KMS-11 (cell line): ENCODE data around the gene LSM3.

Experiments
- H2AFZ ChIP-seq: fragments of 200-600 bp; sonication (generic); 2 replicates; pipeline ENCODE4 v1.6.1; 2016; ENCODE audit warnings: antibody characterized with exemption, mixed run types, low read depth
- H3K27ac ChIP-seq: fragments of 200-600 bp; sonication (generic); 2 replicates; pipeline ENCODE4 v1.6.1; 2016; ENCODE audit warnings: mild to moderate bottlenecking, mixed run types
- H3K27me3 ChIP-seq: fragments of 200-600 bp; sonication (generic); 2 replicates; pipeline ENCODE4 v1.6.1; 2017; ENCODE audit warnings: mild to moderate bottlenecking, low read depth, mixed run types, moderate library complexity; ENCODE audit not compliant: insufficient read depth
- H3K36me3 ChIP-seq: fragments of 200-600 bp; sonication (generic); 2 replicates; pipeline ENCODE4 v1.6.1; 2017; ENCODE audit warnings: mild to moderate bottlenecking, mixed run types; ENCODE audit not compliant: insufficient read depth
- H3K4me1 ChIP-seq: fragments of 200-600 bp; sonication (generic); 2 replicates; pipeline ENCODE4 v1.6.1; 2016; ENCODE audit warnings: mild to moderate bottlenecking, low read depth, mixed run types; ENCODE audit not compliant: poor library complexity, severe bottlenecking
- H3K4me2 ChIP-seq: fragments of 200-600 bp; sonication (generic); 2 replicates; pipeline ENCODE4 v1.7.0; 2016; ENCODE audit warnings: mild to moderate bottlenecking, mixed run types
- H3K4me3 ChIP-seq: fragments of 200-600 bp; sonication (generic); IDR thresholded peaks from 2 replicates; pipeline ENCODE4 v1.6.1; 2017; ENCODE audit warnings: low read depth, low read length, mixed read lengths; ENCODE audit not compliant: insufficient read depth
- H3K79me2 ChIP-seq: fragments of 200-600 bp; sonication (generic); 2 replicates; pipeline ENCODE4 v1.6.1; 2016; ENCODE audit warnings: low read depth, mixed run types; ENCODE audit not compliant: insufficient read depth
- H3K9ac ChIP-seq: fragments of 200-600 bp; sonication (generic); 2 replicates; pipeline ENCODE4 v1.6.1; 2016; ENCODE audit warnings: mild to moderate bottlenecking, mixed run types
- H4K20me1 ChIP-seq: fragments of 200-600 bp; sonication (generic); 2 replicates; pipeline ENCODE4 v1.6.1; 2016; ENCODE audit warnings: mild to moderate bottlenecking, mixed run types; ENCODE audit not compliant: insufficient read depth
- TF ChIP-seq, protein P1 (sequence below): fragments of 200-600 bp; sonication (generic); conservative IDR thresholded peaks from 2 replicates; pipeline ENCODE4 v1.6.1; 2017; ENCODE audit warnings: low read depth, mild to moderate bottlenecking, antibody characterized with exemption, low read length, moderate library complexity, mixed read lengths

Gene LSM3

GRCh38 chr3:14239940-14240339 lies 61.3 kb downstream of the LSM3 start:
- Histone ChIP-seq H3K79me2 (no peaks in the 10 kb centered on the region), H4K20me1 (no peaks in the 10 kb centered on the region), H3K4me1 (no peaks in the 10 kb centered on the region), H3K27ac (no peak overlapping the region), H2AFZ (no peak overlapping the region), H3K4me2 (no peak overlapping the region), H3K9ac (no peak overlapping the region), H3K4me3 (no peak overlapping the region), H3K36me3 (no peaks in the 10 kb centered on the region), H3K27me3 (no peaks in the 10 kb centered on the region)
- TF ChIP-seq, protein P1, sequence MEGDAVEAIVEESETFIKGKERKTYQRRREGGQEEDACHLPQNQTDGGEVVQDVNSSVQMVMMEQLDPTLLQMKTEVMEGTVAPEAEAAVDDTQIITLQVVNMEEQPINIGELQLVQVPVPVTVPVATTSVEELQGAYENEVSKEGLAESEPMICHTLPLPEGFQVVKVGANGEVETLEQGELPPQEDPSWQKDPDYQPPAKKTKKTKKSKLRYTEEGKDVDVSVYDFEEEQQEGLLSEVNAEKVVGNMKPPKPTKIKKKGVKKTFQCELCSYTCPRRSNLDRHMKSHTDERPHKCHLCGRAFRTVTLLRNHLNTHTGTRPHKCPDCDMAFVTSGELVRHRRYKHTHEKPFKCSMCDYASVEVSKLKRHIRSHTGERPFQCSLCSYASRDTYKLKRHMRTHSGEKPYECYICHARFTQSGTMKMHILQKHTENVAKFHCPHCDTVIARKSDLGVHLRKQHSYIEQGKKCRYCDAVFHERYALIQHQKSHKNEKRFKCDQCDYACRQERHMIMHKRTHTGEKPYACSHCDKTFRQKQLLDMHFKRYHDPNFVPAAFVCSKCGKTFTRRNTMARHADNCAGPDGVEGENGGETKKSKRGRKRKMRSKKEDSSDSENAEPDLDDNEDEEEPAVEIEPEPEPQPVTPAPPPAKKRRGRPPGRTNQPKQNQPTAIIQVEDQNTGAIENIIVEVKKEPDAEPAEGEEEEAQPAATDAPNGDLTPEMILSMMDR, result no peak

GRCh38 chr3:14240366-14240765 lies 61.7 kb downstream of the LSM3 start:
- Histone ChIP-seq H3K9ac (no peak overlapping the region), H3K27ac (no peak overlapping the region)

DNA sequence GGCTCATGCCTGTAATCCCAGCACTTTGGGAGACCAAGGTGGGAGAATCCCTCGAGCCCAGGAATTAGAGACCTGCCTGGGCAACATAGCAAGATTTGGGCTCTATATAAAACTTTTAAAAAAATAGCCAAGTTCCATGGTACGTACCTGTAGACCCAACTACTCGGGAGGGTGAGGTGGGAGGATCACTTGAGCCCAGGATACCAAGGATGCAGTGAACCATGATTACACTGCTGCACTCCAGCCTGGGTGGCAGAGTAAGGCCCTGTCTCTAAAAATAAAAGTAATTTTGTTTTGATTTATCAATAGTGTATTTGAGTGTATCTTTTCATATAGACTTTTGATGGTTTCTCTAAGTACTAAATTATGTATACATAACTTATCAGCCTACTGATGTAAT lies 63.1 kb downstream of the LSM3 start:
- Histone ChIP-seq H3K27ac (no peak overlapping the region), H3K27me3 (no peaks in the 10 kb centered on the region), H3K4me3 (no peak overlapping the region), H3K4me2 (no peak overlapping the region), H3K4me1 (no peaks in the 10 kb centered on the region), H2AFZ (no peak overlapping the region), H3K79me2 (no peaks in the 10 kb centered on the region), H3K9ac (no peak overlapping the region), H3K36me3 (no peaks in the 10 kb centered on the region), H4K20me1 (no peaks in the 10 kb centered on the region)
- TF ChIP-seq, protein P1, result no peak

More at GRCh38 chr3:14240366-14240765, 61.7 kb downstream of the LSM3 start:
- H3K4me1 ChIP-seq, result no peaks in the 10 kb centered on the region
- no peaks in the 10 kb centered on the region for H4K20me1 ChIP-seq
- H3K4me3 ChIP-seq, result no peak overlapping the region
- H2AFZ ChIP-seq, result no peak overlapping the region
- H3K79me2 ChIP-seq, result no peaks in the 10 kb centered on the region
- H3K27me3 ChIP-seq, result no peaks in the 10 kb centered on the region
- H3K36me3 ChIP-seq, result no peaks in the 10 kb centered on the region
- TF ChIP-seq, protein P1, result no peak
- H3K4me2 ChIP-seq, result no peak overlapping the region

- no peaks in the 10 kb centered on the region for H3K4me1 ChIP-seq
These were observed 64.1 kb downstream of the LSM3 start for GRCh38 chr3:14242490-14243311.

More at GRCh38 chr3:14242490-14243311, 64.1 kb downstream of the LSM3 start:
- H3K9ac ChIP-seq, result no peak overlapping the region
- no peaks in the 10 kb centered on the region for H3K27me3 ChIP-seq
- H3K4me3 ChIP-seq, result no peak overlapping the region
- H4K20me1 ChIP-seq, result no peaks in the 10 kb centered on the region
- no peaks in the 10 kb centered on the region for H3K36me3 ChIP-seq
- H3K27ac ChIP-seq, result no peak overlapping the region
- H3K79me2 ChIP-seq, result no peaks in the 10 kb centered on the region
- H2AFZ ChIP-seq, result no peak overlapping the region
- no peak overlapping the region for H3K4me2 ChIP-seq
- TF ChIP-seq, protein P1, result no peak
